ENCODE results near the gene DDX42. TPM values are rescaled to one million over a fixed set of nuclear protein-coding genes. Genes with fewer than 3 reads are reported as not detected.

The DDX42 gene
- total and polyA plus RNA-seq, 2 of the 13 experiments (the other 11 are each of a cell fraction or from before 2014, with no cell fraction given) = 87.2 to 92.9 TPM

DNA sequence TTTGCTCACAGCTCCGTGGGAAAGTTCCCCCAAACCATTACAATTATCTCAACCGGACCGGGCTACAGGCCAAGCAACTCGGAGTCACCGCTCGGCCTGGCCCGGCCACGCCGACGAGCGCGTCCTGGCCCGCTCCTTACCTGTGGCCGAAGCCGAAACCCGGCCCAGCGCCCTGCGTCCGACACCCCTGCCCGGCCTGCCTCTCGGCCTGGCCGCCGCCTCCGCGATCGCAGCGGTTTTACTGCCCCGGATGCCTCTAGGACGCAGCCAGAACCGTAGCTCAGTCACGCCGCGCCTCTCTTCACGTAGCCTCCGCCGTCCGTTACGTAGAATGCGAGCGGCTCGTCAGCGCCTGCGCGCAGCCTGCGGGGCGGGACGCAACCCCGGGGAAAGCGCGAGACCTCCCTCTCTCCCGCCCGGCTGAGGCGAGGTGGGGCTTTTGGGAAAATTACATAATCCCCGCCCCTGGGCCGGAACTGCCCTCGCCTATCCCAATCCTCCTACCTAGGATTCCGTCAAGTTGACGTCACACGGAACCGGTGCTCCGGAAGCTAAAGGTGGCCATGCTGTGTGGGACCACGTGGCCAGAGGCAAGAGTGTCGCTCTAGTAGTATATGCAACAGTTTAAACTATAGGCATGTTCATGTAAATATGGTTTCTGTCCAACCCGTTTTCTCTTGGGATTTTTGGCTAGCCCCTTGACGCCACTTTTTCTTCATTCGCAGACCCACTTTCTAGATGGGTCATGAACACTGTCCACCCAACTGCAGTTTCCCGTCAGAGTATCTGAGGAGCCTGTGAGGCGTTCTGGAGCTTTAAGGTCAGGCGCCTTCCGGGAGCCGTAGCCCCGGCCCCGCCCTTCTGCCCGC is 464 bp upstream of the DDX42 start, which contains the start of gene CCDC47 (continued):
- TF ChIP-seq RBFOX2 (IDR thresholded peaks at IDR 0.05; ENCODE audit: low read depth, low read length) (peak; percentile 96), TMF1 (CRISPR knock-in tag; IDR thresholded peaks at IDR 0.05; ENCODE audit: low read depth) (no peak; the same call in 1 of the 2 replicates), FOXC1 (CRISPR knock-in tag; IDR thresholded peaks at IDR 0.05; ENCODE audit: borderline replicate concordance) (peak; percentile 87; the same call in 1 of the 2 replicates), ZBTB3 (CRISPR knock-in tag; IDR thresholded peaks at IDR 0.05; ENCODE audit: borderline replicate concordance, low read depth) (peak; percentile 75), EHMT2 (IDR thresholded peaks at IDR 0.05; ENCODE audit: borderline replicate concordance, low read depth, low read length) (peak; percentile 69; the same call in 1 of the 2 replicates), SP5 (CRISPR knock-in tag; IDR thresholded peaks at IDR 0.05; ENCODE audit: borderline replicate concordance, low read depth) (peak; percentile 80), ZNF747 (CRISPR knock-in tag; IDR thresholded peaks at IDR 0.05; ENCODE audit: borderline replicate concordance) (peak; percentile 82), RBM22 (optimal IDR thresholded peaks at IDR 0.05; ENCODE audit: low read length) (peak; percentile 79), IRF2 (CRISPR knock-in tag; IDR thresholded peaks at IDR 0.05) (peak; percentile 92), HMG20A (CRISPR knock-in tag; IDR thresholded peaks at IDR 0.05; ENCODE audit: borderline replicate concordance) (0 out of 2 replicates have a peak, but pooled peaks have one; percentile 8), ZNF354B (CRISPR knock-in tag; IDR thresholded peaks at IDR 0.05) (0 out of 2 replicates have a peak, but pooled peaks have one; percentile 17), SRSF1 (optimal IDR thresholded peaks at IDR 0.05; ENCODE audit: low read depth, low read length) (peak; percentile 94), XBP1 (CRISPR knock-in tag; IDR thresholded peaks at IDR 0.05) (peak; percentile 47; the same call in 1 of the 2 replicates)
- TF ChIP-seq, protein P1, sequence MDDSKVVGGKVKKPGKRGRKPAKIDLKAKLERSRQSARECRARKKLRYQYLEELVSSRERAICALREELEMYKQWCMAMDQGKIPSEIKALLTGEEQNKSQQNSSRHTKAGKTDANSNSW (CRISPR knock-in tag; IDR thresholded peaks at IDR 0.05; ENCODE audit: borderline replicate concordance) = peak; percentile 84; the same call in 1 of the 2 replicates
- TF ChIP-seq, protein P2, sequence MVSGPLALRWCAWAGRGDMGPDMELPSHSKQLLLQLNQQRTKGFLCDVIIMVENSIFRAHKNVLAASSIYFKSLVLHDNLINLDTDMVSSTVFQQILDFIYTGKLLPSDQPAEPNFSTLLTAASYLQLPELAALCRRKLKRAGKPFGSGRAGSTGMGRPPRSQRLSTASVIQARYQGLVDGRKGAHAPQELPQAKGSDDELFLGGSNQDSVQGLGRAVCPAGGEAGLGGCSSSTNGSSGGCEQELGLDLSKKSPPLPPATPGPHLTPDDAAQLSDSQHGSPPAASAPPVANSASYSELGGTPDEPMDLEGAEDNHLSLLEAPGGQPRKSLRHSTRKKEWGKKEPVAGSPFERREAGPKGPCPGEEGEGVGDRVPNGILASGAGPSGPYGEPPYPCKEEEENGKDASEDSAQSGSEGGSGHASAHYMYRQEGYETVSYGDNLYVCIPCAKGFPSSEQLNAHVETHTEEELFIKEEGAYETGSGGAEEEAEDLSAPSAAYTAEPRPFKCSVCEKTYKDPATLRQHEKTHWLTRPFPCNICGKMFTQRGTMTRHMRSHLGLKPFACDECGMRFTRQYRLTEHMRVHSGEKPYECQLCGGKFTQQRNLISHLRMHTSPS (CRISPR knock-in tag; IDR thresholded peaks at IDR 0.05; ENCODE audit: low read depth) = peak; percentile 22; the same call in 1 of the 2 replicates
- TF ChIP-seq, protein P3, sequence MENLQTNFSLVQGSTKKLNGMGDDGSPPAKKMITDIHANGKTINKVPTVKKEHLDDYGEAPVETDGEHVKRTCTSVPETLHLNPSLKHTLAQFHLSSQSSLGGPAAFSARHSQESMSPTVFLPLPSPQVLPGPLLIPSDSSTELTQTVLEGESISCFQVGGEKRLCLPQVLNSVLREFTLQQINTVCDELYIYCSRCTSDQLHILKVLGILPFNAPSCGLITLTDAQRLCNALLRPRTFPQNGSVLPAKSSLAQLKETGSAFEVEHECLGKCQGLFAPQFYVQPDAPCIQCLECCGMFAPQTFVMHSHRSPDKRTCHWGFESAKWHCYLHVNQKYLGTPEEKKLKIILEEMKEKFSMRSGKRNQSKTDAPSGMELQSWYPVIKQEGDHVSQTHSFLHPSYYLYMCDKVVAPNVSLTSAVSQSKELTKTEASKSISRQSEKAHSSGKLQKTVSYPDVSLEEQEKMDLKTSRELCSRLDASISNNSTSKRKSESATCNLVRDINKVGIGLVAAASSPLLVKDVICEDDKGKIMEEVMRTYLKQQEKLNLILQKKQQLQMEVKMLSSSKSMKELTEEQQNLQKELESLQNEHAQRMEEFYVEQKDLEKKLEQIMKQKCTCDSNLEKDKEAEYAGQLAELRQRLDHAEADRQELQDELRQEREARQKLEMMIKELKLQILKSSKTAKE (CRISPR knock-in tag; IDR thresholded peaks at IDR 0.05; ENCODE audit: borderline replicate concordance) = peak; percentile 51
- TF ChIP-seq, protein P4, sequence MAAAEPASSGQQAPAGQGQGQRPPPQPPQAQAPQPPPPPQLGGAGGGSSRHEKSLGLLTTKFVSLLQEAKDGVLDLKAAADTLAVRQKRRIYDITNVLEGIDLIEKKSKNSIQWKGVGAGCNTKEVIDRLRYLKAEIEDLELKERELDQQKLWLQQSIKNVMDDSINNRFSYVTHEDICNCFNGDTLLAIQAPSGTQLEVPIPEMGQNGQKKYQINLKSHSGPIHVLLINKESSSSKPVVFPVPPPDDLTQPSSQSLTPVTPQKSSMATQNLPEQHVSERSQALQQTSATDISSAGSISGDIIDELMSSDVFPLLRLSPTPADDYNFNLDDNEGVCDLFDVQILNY (CRISPR knock-in tag; conservative IDR thresholded peaks at IDR 0.05) = 0 out of 2 replicates have a peak, but pooled peaks have one; percentile 62
- TF ChIP-seq, protein P5, sequence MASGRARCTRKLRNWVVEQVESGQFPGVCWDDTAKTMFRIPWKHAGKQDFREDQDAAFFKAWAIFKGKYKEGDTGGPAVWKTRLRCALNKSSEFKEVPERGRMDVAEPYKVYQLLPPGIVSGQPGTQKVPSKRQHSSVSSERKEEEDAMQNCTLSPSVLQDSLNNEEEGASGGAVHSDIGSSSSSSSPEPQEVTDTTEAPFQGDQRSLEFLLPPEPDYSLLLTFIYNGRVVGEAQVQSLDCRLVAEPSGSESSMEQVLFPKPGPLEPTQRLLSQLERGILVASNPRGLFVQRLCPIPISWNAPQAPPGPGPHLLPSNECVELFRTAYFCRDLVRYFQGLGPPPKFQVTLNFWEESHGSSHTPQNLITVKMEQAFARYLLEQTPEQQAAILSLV (CRISPR knock-in tag; IDR thresholded peaks at IDR 0.05; ENCODE audit: borderline replicate concordance) = no peak; the same call in none of the 2 replicates
- TF ChIP-seq, protein P6, sequence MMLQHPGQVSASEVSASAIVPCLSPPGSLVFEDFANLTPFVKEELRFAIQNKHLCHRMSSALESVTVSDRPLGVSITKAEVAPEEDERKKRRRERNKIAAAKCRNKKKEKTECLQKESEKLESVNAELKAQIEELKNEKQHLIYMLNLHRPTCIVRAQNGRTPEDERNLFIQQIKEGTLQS (CRISPR knock-in tag; IDR thresholded peaks at IDR 0.05) = peak; percentile 71
- TF ChIP-seq, protein P7, sequence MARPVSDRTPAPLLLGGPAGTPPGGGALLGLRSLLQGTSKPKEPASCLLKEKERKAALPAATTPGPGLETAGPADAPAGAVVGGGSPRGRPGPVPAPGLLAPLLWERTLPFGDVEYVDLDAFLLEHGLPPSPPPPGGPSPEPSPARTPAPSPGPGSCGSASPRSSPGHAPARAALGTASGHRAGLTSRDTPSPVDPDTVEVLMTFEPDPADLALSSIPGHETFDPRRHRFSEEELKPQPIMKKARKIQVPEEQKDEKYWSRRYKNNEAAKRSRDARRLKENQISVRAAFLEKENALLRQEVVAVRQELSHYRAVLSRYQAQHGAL (CRISPR knock-in tag; IDR thresholded peaks at IDR 0.05; ENCODE audit: not compliant biosample characterization) = no peak
